GM06990 (cell line): Measurements from ENCODE around the gene CDKN2C.
"Not testable (repeated sequence)": the region's sequence is repeated elsewhere in the genome, so short reads cannot be mapped to it uniquely, and the experiment has no call there.

ENCODE experiments used
- DNase-seq: peaks from one replicate; pipeline ENCODE4 v3.0.0-alpha.2; 2011; ENCODE audit not compliant: insufficient read length; ENCODE audit errors: extremely low read depth
- H3K27me3 ChIP-seq: replicated peaks from 2 replicates; pipeline ENCODE4 v1.6.0; 2011; ENCODE audit warnings: low read length; ENCODE audit not compliant: control insufficient read depth, insufficient read depth
- H3K36me3 ChIP-seq: 2 replicates; pipeline ENCODE4 v1.5.1; 2011; ENCODE audit warnings: low read length; ENCODE audit not compliant: control insufficient read depth, insufficient read depth
- H3K4me3 ChIP-seq: replicated peaks from 2 replicates; pipeline ENCODE4 v1.5.1; 2011; ENCODE audit warnings: low read depth, mild to moderate bottlenecking, control low read depth, low read length
- TF ChIP-seq, protein P1 (sequence below): IDR thresholded peaks from 2 replicates; pipeline ENCODE4 v1.5.1; 2011; ENCODE audit warnings: low read length, control low read depth, mild to moderate bottlenecking, inconsistent platforms; ENCODE audit not compliant: insufficient read depth, poor library complexity, severe bottlenecking

The CDKN2C gene

GRCh38 chr1:50940291-50940690, 29.8 kb upstream of the CDKN2C start:
- Histone ChIP-seq H3K4me3 (no peak overlapping the region), H3K27me3 (no peaks in the 10 kb centered on the region), H3K36me3 (peaks cover 2% of the 10 kb centered on the region)
- DNase-seq = no peak
- TF ChIP-seq, protein P1, sequence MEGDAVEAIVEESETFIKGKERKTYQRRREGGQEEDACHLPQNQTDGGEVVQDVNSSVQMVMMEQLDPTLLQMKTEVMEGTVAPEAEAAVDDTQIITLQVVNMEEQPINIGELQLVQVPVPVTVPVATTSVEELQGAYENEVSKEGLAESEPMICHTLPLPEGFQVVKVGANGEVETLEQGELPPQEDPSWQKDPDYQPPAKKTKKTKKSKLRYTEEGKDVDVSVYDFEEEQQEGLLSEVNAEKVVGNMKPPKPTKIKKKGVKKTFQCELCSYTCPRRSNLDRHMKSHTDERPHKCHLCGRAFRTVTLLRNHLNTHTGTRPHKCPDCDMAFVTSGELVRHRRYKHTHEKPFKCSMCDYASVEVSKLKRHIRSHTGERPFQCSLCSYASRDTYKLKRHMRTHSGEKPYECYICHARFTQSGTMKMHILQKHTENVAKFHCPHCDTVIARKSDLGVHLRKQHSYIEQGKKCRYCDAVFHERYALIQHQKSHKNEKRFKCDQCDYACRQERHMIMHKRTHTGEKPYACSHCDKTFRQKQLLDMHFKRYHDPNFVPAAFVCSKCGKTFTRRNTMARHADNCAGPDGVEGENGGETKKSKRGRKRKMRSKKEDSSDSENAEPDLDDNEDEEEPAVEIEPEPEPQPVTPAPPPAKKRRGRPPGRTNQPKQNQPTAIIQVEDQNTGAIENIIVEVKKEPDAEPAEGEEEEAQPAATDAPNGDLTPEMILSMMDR = no peak

DNA sequence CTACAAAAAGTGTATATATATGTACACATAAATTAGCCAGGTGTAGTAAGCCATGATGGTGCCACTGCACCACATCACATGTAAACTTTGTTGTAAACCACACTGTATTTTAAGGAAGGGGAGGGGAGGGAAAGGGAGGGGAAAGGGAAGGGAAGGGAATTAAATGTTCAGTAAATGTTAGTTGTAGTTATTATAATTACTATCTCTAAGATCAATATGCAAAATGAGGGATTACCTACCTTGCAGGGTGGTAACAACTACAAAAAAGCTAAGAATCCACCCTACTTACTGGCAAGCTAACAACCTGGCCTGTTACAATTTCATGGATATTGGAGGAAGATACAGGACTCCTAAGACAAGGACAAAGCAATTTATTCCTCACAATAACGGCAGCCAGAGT, 27.7 kb upstream of the CDKN2C start:
- DNase-seq = no peak
- Histone ChIP-seq H3K4me3 (no peak overlapping the region), H3K36me3 (peaks cover 2% of the 10 kb centered on the region), H3K27me3 (no peaks in the 10 kb centered on the region)
- TF ChIP-seq, protein P1 = no peak

DNA sequence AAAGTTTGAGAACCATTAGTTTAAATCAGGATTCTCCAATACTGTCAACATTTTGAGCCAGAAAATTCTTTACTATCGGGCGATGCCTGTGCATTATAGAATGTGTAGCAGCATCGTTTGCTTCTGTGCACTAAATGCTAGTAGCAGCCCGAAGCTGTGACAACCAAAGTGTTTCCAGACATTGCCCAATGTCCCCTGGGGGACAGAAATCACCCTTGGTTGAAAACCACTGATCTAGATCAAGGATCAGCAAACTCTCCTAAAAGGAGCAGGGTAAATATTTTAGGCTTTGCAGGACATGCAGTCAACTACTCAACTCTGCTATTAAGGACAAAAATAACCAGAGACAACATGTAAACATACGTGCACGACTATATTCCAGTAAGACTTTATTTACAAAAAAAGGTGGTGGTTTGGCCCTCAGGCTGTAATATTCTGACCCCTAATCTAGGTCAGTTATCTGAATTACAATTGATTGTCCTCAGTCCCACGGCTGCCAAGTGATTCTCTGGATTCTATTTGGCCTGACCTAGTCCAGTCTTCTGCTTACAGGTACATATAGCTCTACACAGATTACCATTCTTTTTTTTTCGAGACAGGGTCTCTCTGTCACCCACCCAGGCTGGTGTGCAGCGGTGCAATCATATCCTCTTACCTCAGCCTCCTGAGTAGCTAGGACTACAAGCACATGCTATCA, 20.6 kb upstream of the CDKN2C start:
- DNase-seq = no peak
- Histone ChIP-seq H3K27me3 (no peaks in the 10 kb centered on the region), H3K4me3 (no peak overlapping the region), H3K36me3 (no peaks in the 10 kb centered on the region; the same call in 1 of the 2 replicates)
- TF ChIP-seq, protein P1 = no peak

DNA sequence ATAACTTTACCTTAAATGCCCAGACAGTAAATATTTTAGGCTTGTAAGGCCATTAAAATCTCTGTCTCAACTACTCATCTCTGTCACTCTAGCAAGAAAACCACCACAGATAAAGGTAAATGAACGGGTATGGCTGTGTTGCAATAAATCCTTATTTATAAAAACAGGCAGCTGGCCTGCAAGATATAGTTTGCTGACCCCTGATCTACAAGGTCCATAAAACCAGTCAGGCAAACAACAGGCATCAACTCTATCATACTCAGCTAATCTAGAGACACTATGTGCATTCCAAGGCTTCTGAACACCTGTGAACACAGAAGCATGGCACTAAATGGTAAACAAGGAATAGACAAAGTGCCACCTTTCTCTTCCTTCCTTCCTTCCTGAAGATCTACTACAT, 19.6 kb upstream of the CDKN2C start:
- H3K27me3 ChIP-seq = no peaks in the 10 kb centered on the region
- no peak for DNase-seq
- no peak overlapping the region for H3K4me3 ChIP-seq
- no peaks in the 10 kb centered on the region; the same call in 1 of the 2 replicates for H3K36me3 ChIP-seq
- TF ChIP-seq, protein P1 = no peak

- H3K4me3 ChIP-seq, H3K36me3 ChIP-seq, H3K27me3 ChIP-seq, DNase-seq: not testable (repeated sequence)
These were observed 17.5 kb upstream of the CDKN2C start for GRCh38 chr1:50952566-50952965.

DNA sequence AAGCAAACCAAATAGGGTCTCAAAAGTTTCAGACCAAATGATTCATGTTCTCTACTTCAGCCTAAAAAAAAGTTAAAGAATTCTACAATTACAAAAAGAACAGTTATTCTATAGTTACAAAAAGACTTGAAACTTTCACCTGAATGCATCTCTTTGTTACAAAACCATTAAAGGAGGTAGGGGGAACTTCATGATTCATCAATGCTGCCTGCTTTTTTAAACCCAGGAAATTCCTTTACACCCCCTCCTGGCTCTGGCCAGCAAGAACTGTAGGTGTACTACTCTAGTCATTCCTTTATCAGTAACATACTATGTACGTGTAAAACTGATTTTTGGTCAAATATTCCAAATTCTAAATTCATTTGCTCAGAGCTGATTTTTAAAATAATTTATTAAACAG, 14.9 kb upstream of the CDKN2C start:
- H3K27me3 ChIP-seq = no peaks in the 10 kb centered on the region
- TF ChIP-seq, protein P1 = no peak
- no peak overlapping the region for H3K4me3 ChIP-seq
- DNase-seq = no peak
- no peaks in the 10 kb centered on the region for H3K36me3 ChIP-seq
